ENCODE data around the gene KRT85.

KRT85 gene

GRCh38 chr12:52313461-52313860, 53.8 kb downstream of the KRT85 start:
- Histone ChIP-seq H2AFZ (ENCODE audit: low read depth, low read length) (no peak overlapping the region), H3K4me1 (ENCODE audit: insufficient read depth, low read length) (no peaks in the 10 kb centered on the region), H4K20me1 (ENCODE audit: insufficient read depth, low read length) (no peaks in the 10 kb centered on the region; the same call in 1 of the 2 replicates), H3K27ac (ENCODE audit: low read length) (no peak overlapping the region), H3K36me3 (ENCODE audit: insufficient read depth, low read length) (no peaks in the 10 kb centered on the region), H3K4me2 (ENCODE audit: insufficient read depth, low read length) (no peak overlapping the region), H3K27me3 (ENCODE audit: insufficient read depth, low read length, poor library complexity) (peaks cover 16% of the 10 kb centered on the region), H3K9ac (ENCODE audit: low read depth, low read length) (no peak overlapping the region), H3K79me2 (ENCODE audit: insufficient read depth, low read length) (no peaks in the 10 kb centered on the region), H3K9me3 (ENCODE audit: insufficient read depth, low read length, severe bottlenecking) (no peaks in the 10 kb centered on the region), H3K4me3 (ENCODE audit: low read depth in 1 of 2, low read length in 2 of 2) (no peak overlapping the region)
- no peak for ATAC-seq (ENCODE audit: insufficient read depth, low read depth)
- no peak for DNase-seq
- no peak for TF ChIP-seq CTCF (IDR thresholded peaks at IDR 0.05; ENCODE audit: borderline replicate concordance, extremely low read depth, low read length, poor library complexity, severe bottlenecking)
- TF ChIP-seq EZH2 (IDR thresholded peaks at IDR 0.05; ENCODE audit: borderline replicate concordance, low read depth, low read length, severe bottlenecking): no peak

DNA sequence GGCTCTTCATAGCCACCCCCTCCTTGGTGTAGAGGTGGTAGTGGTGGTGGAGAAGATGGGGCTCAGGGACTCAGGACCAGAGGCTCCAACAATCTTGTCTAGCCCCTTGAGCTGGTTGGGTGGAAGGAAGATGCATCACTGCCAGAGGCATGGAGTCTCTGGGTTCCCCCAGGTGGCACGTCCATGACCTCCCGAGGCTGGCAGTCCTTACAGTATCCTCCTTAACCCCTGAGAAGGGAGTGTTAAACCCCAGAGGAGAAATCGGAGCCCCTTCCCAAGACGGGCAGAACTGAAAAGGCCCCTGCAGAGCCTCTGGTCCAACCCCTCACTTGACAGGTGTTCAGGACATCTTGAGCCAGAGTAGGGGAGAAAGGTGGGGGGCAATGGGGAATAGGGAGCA, 55.2 kb downstream of the KRT85 start:
- peaks cover 16% of the 10 kb centered on the region for H3K27me3 ChIP-seq (ENCODE audit: insufficient read depth, low read length, poor library complexity)
- H3K9ac ChIP-seq (ENCODE audit: low read depth, low read length): no peak overlapping the region
- TF ChIP-seq EZH2 (IDR thresholded peaks at IDR 0.05; ENCODE audit: borderline replicate concordance, low read depth, low read length, severe bottlenecking): no peak
- TF ChIP-seq CTCF (IDR thresholded peaks at IDR 0.05; ENCODE audit: borderline replicate concordance, extremely low read depth, low read length, poor library complexity, severe bottlenecking): no peak
- no peak overlapping the region for H2AFZ ChIP-seq (ENCODE audit: low read depth, low read length)
- no peak overlapping the region for H3K4me2 ChIP-seq (ENCODE audit: insufficient read depth, low read length)
- no peak overlapping the region for H3K27ac ChIP-seq (ENCODE audit: low read length)
- no peak overlapping the region for H3K4me3 ChIP-seq (ENCODE audit: low read depth in 1 of 2, low read length in 2 of 2)
- DNase-seq: no peak
- H3K79me2 ChIP-seq (ENCODE audit: insufficient read depth, low read length): no peaks in the 10 kb centered on the region
- H3K36me3 ChIP-seq (ENCODE audit: insufficient read depth, low read length): no peaks in the 10 kb centered on the region
- no peak for ATAC-seq (ENCODE audit: insufficient read depth, low read depth)
- no peaks in the 10 kb centered on the region; the same call in 1 of the 2 replicates for H4K20me1 ChIP-seq (ENCODE audit: insufficient read depth, low read length)
- H3K4me1 ChIP-seq (ENCODE audit: insufficient read depth, low read length): no peaks in the 10 kb centered on the region
- no peaks in the 10 kb centered on the region for H3K9me3 ChIP-seq (ENCODE audit: insufficient read depth, low read length, severe bottlenecking)

DNA sequence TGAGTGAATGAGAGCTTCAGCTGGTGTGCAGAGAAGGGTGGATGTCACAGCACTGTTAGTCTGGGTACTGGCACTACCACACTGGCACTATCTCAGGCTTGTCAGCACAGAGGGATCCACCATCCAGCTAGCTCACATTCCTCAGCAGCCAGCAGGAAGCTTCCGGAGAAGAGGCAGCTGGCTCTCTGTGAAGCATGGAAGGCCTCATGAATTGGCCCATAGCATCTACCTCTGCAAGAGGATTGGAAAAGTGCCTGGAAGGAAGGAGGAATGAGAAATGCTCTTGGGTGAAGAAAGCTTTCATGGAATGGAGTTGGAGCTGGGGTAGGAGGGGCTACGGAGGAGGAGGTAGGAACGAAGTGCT, 56.0 kb downstream of the KRT85 start:
- no peak overlapping the region for H2AFZ ChIP-seq (ENCODE audit: low read depth, low read length)

More for the DNA sequence above, 56.0 kb downstream of the KRT85 start:
- Histone ChIP-seq H3K4me3 (ENCODE audit: low read depth in 1 of 2, low read length in 2 of 2) (no peak overlapping the region), H3K4me2 (ENCODE audit: insufficient read depth, low read length) (no peak overlapping the region), H3K36me3 (ENCODE audit: insufficient read depth, low read length) (no peaks in the 10 kb centered on the region), H3K9ac (ENCODE audit: low read depth, low read length) (no peak overlapping the region), H3K9me3 (ENCODE audit: insufficient read depth, low read length, severe bottlenecking) (no peaks in the 10 kb centered on the region), H3K27ac (ENCODE audit: low read length) (no peak overlapping the region), H3K27me3 (ENCODE audit: insufficient read depth, low read length, poor library complexity) (peaks cover 16% of the 10 kb centered on the region), H4K20me1 (ENCODE audit: insufficient read depth, low read length) (no peaks in the 10 kb centered on the region; the same call in 1 of the 2 replicates), H3K4me1 (ENCODE audit: insufficient read depth, low read length) (no peaks in the 10 kb centered on the region), H3K79me2 (ENCODE audit: insufficient read depth, low read length) (no peaks in the 10 kb centered on the region)
- DNase-seq (no peak), ATAC-seq (ENCODE audit: insufficient read depth, low read depth) (no peak)
- TF ChIP-seq EZH2 (IDR thresholded peaks at IDR 0.05; ENCODE audit: borderline replicate concordance, low read depth, low read length, severe bottlenecking) (no peak), CTCF (IDR thresholded peaks at IDR 0.05; ENCODE audit: borderline replicate concordance, extremely low read depth, low read length, poor library complexity, severe bottlenecking) (no peak)
